Uterus (tissue), 2 donors: Measurements from ENCODE around the gene AFF4.

Source experiments
- POLR2A ChIP-seq, 2 donors: fragments of 450-650 bp; IDR thresholded peaks; one replicate each; pipeline ENCODE4 v1.6.1; 2016; ENCODE audit warnings: antibody characterized with exemption in 2 of 2, mild to moderate bottlenecking in 1 of 2, moderate library complexity in 1 of 2
- TF ChIP-seq, protein P1 (sequence below), 4 experiments: fragments of 200-600 bp in 2 of 4; fragments of 450-650 bp in 2 of 4; sonication (generic) in 2 of 4; IDR thresholded peaks; one replicate each; pipeline ENCODE4 v1.5.1; 2016 to 2019; ENCODE audit warnings: antibody characterized with exemption in 4 of 4, mild to moderate bottlenecking in 2 of 4, moderate library complexity in 1 of 4

DNA sequence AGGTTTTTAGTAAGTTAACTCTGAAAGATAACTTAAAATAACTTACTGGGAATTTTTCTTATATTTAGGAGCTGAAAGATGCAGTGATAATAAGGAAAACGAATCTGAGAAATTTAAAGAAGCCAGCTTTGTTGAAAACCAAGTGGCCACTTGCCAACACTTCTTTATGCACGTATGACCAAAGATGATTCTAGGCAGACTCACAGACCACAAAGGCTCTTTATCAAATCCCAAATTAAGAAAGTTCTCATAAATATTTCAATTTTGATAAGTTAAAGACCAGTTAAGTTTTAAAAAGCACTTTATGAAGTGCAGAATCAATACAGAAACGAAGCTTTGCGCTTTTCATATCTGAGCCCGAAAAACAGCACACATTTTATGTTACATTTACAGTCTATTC is 1.5 kb downstream of the AFF4 start:
- TF ChIP-seq, protein P1, sequence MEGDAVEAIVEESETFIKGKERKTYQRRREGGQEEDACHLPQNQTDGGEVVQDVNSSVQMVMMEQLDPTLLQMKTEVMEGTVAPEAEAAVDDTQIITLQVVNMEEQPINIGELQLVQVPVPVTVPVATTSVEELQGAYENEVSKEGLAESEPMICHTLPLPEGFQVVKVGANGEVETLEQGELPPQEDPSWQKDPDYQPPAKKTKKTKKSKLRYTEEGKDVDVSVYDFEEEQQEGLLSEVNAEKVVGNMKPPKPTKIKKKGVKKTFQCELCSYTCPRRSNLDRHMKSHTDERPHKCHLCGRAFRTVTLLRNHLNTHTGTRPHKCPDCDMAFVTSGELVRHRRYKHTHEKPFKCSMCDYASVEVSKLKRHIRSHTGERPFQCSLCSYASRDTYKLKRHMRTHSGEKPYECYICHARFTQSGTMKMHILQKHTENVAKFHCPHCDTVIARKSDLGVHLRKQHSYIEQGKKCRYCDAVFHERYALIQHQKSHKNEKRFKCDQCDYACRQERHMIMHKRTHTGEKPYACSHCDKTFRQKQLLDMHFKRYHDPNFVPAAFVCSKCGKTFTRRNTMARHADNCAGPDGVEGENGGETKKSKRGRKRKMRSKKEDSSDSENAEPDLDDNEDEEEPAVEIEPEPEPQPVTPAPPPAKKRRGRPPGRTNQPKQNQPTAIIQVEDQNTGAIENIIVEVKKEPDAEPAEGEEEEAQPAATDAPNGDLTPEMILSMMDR (IDR thresholded peaks at IDR 0.05) = no peak
- no peak for TF ChIP-seq POLR2A (IDR thresholded peaks at IDR 0.05)
